ENCODE data around the gene MED31.

DNA sequence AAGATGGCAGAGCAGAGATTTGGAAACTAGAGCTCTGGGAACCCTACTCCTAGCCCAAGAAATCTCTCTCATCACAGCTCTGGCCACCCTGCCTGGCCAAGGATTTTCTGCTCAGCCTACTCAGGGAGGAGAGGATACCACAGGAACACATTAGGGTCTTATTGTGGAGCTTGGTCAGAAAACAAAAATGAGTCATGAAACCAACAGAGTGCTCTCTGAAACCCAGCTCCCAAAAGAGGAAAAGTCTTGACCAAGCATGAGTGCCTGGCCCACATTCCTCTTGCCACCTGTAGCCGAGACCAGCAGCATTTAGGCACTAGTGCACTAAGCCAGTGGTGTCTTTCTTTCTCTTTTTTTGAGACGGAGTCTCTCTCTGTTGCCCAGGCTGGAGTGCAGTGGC lies 43.6 kb upstream of the MED31 start:
- TF ChIP-seq, protein P1, sequence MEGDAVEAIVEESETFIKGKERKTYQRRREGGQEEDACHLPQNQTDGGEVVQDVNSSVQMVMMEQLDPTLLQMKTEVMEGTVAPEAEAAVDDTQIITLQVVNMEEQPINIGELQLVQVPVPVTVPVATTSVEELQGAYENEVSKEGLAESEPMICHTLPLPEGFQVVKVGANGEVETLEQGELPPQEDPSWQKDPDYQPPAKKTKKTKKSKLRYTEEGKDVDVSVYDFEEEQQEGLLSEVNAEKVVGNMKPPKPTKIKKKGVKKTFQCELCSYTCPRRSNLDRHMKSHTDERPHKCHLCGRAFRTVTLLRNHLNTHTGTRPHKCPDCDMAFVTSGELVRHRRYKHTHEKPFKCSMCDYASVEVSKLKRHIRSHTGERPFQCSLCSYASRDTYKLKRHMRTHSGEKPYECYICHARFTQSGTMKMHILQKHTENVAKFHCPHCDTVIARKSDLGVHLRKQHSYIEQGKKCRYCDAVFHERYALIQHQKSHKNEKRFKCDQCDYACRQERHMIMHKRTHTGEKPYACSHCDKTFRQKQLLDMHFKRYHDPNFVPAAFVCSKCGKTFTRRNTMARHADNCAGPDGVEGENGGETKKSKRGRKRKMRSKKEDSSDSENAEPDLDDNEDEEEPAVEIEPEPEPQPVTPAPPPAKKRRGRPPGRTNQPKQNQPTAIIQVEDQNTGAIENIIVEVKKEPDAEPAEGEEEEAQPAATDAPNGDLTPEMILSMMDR (IDR thresholded peaks at IDR 0.05 in 4 of 5, conservative IDR thresholded peaks at IDR 0.05 in 1 of 5): no peak
- TF ChIP-seq POLR2A (IDR thresholded peaks at IDR 0.05): no peak

Measured in gastrocnemius medialis (tissue), 4 donors.